ENCODE data around the gene RALGAPA1. TPM values are rescaled to one million over a fixed set of nuclear protein-coding genes. Genes with fewer than 3 reads are reported as not detected.

The RALGAPA1 gene
- total and polyA plus RNA-seq, 2 donors (not counting 1 experiment from before 2014, with no cell fraction given), result 7.2 to 34.5 TPM

GRCh38 chr14:35499180-35499579 lies 309.9 kb downstream of the RALGAPA1 start:
- no peaks in the 10 kb centered on the region for H3K36me3 ChIP-seq (ENCODE audit: control insufficient read depth, insufficient read depth, low read length)
- no peaks in the 10 kb centered on the region for H4K20me1 ChIP-seq (ENCODE audit: control insufficient read depth, extremely low read depth, insufficient read depth, low read length)
- no peak overlapping the region for H2AFZ ChIP-seq (ENCODE audit: low read length)
- H3K27ac ChIP-seq (ENCODE audit: insufficient read depth, low read length), result no peak overlapping the region
- no peak for TF ChIP-seq CTCF (conservative IDR thresholded peaks at IDR 0.05 in 1 of 2, IDR thresholded peaks at IDR 0.05 in 1 of 2; ENCODE audit: low read depth in 1 of 2, low read length in 2 of 2)
- no peak for TF ChIP-seq EZH2 (IDR thresholded peaks at IDR 0.05; ENCODE audit: low read length, missing control alignments)
- no peak overlapping the region for H3K4me2 ChIP-seq (ENCODE audit: extremely low read depth, insufficient read depth, low read length)
- no peak overlapping the region for H3K4me3 ChIP-seq (replicated peaks in 1 of 4; ENCODE audit: control extremely low read depth in 1 of 4, insufficient read depth in 1 of 4, low read depth in 3 of 4, low read length in 4 of 4)
- H3K9me3 ChIP-seq (ENCODE audit: control insufficient read depth, insufficient read depth, low read depth, low read length), result no peaks in the 10 kb centered on the region
- no peaks in the 10 kb centered on the region for H3K79me2 ChIP-seq (ENCODE audit: control insufficient read depth, insufficient read depth, low read length)
- no peaks in the 10 kb centered on the region for H3K4me1 ChIP-seq (ENCODE audit: control insufficient read depth, extremely low read depth, insufficient read depth, low read length)
- no peaks in the 10 kb centered on the region for H3K27me3 ChIP-seq (ENCODE audit: control insufficient read depth, insufficient read depth, low read length)
- H3K9ac ChIP-seq (ENCODE audit: insufficient read depth, low read length), result no peak overlapping the region
- no peak for DNase-seq (ENCODE audit: low read depth in 2 of 2)

- no peaks in the 10 kb centered on the region for H3K9me3 ChIP-seq (ENCODE audit: control insufficient read depth, insufficient read depth, low read depth, low read length)
- H3K36me3 ChIP-seq (ENCODE audit: control insufficient read depth, insufficient read depth, low read length), result no peaks in the 10 kb centered on the region
- no peak overlapping the region for H2AFZ ChIP-seq (ENCODE audit: low read length)
- H3K27me3 ChIP-seq (ENCODE audit: control insufficient read depth, insufficient read depth, low read length), result no peaks in the 10 kb centered on the region
- no peak overlapping the region for H3K4me2 ChIP-seq (ENCODE audit: extremely low read depth, insufficient read depth, low read length)
- no peak for DNase-seq (ENCODE audit: low read depth in 2 of 2)
- H3K4me1 ChIP-seq (ENCODE audit: control insufficient read depth, extremely low read depth, insufficient read depth, low read length), result no peaks in the 10 kb centered on the region
- H3K27ac ChIP-seq (ENCODE audit: insufficient read depth, low read length), result no peak overlapping the region
- TF ChIP-seq CTCF (conservative IDR thresholded peaks at IDR 0.05 in 1 of 2, IDR thresholded peaks at IDR 0.05 in 1 of 2; ENCODE audit: low read depth in 1 of 2, low read length in 2 of 2) (no peak), EZH2 (IDR thresholded peaks at IDR 0.05; ENCODE audit: low read length, missing control alignments) (no peak)
- H4K20me1 ChIP-seq (ENCODE audit: control insufficient read depth, extremely low read depth, insufficient read depth, low read length), result no peaks in the 10 kb centered on the region
- no peak overlapping the region for H3K4me3 ChIP-seq (replicated peaks in 1 of 4; ENCODE audit: control extremely low read depth in 1 of 4, insufficient read depth in 1 of 4, low read depth in 3 of 4, low read length in 4 of 4)
- H3K9ac ChIP-seq (ENCODE audit: insufficient read depth, low read length), result no peak overlapping the region
- no peaks in the 10 kb centered on the region for H3K79me2 ChIP-seq (ENCODE audit: control insufficient read depth, insufficient read depth, low read length)
Observed at GRCh38 chr14:35495278-35495677, 313.8 kb downstream of the RALGAPA1 start.

GRCh38 chr14:35492569-35493014 lies 316.5 kb downstream of the RALGAPA1 start:
- Histone ChIP-seq H3K79me2 (ENCODE audit: control insufficient read depth, insufficient read depth, low read length) (no peaks in the 10 kb centered on the region), H4K20me1 (ENCODE audit: control insufficient read depth, extremely low read depth, insufficient read depth, low read length) (no peaks in the 10 kb centered on the region), H3K9ac (ENCODE audit: insufficient read depth, low read length) (no peak overlapping the region)

More at GRCh38 chr14:35492569-35493014, 316.5 kb downstream of the RALGAPA1 start:
- H3K27ac ChIP-seq (ENCODE audit: insufficient read depth, low read length), result no peak overlapping the region
- H2AFZ ChIP-seq (ENCODE audit: low read length), result no peak overlapping the region
- H3K4me1 ChIP-seq (ENCODE audit: control insufficient read depth, extremely low read depth, insufficient read depth, low read length), result no peaks in the 10 kb centered on the region
- no peak for DNase-seq (ENCODE audit: low read depth in 2 of 2)
- H3K36me3 ChIP-seq (ENCODE audit: control insufficient read depth, insufficient read depth, low read length), result no peaks in the 10 kb centered on the region
- no peak overlapping the region for H3K4me2 ChIP-seq (ENCODE audit: extremely low read depth, insufficient read depth, low read length)
- H3K4me3 ChIP-seq (replicated peaks in 1 of 4; ENCODE audit: control extremely low read depth in 1 of 4, insufficient read depth in 1 of 4, low read depth in 3 of 4, low read length in 4 of 4), result no peak overlapping the region
- TF ChIP-seq CTCF (conservative IDR thresholded peaks at IDR 0.05 in 1 of 2, IDR thresholded peaks at IDR 0.05 in 1 of 2; ENCODE audit: low read depth in 1 of 2, low read length in 2 of 2) (no peak), EZH2 (IDR thresholded peaks at IDR 0.05; ENCODE audit: low read length, missing control alignments) (no peak)
- H3K27me3 ChIP-seq (ENCODE audit: control insufficient read depth, insufficient read depth, low read length), result no peaks in the 10 kb centered on the region
- H3K9me3 ChIP-seq (ENCODE audit: control insufficient read depth, insufficient read depth, low read depth, low read length), result no peaks in the 10 kb centered on the region

Other genes starting within 250 kb of the RALGAPA1 start
- 3.3 and 3.9 TPM in 2 replicates for gene BRMS1L, start 17.0 kb upstream of the RALGAPA1 start, total RNA-seq
- 7.2 and 9.5 TPM in 2 replicates for gene BRMS1L, start 17.0 kb upstream of the RALGAPA1 start, polyA plus RNA-seq

All from fibroblast of lung (primary cell).